ENCODE results near the gene PABPN1L.

- no peak for TF ChIP-seq CTCF (IDR thresholded peaks at IDR 0.05)
- no peak for TF ChIP-seq POLR2A (IDR thresholded peaks at IDR 0.05)
- TF ChIP-seq POLR2AphosphoS5 (IDR thresholded peaks at IDR 0.05; ENCODE audit: insufficient read depth in 1 of 2, low read depth in 1 of 2), result no peak
Observed at GRCh38 chr16:88884569-88885271, 18.3 kb upstream of the PABPN1L start.

All from vagina (tissue), 2 donors.